IMR-90 (cell line): ENCODE measurements around the gene TAF4. TPM values are rescaled to one million over a fixed set of nuclear protein-coding genes. Genes with fewer than 3 reads are reported as not detected.

Experiments
- ATAC-seq: fragments of 200-7000 bp; cut with Tn5 transposase; 2 replicates; pipeline ENCODE4 v1.9.1; 2020; ENCODE audit warnings: low read depth, mild to moderate bottlenecking, moderate library complexity
- BruUV-seq: library from RNA; stranded (reverse); fragments of 400-500 nt; replicated peaks from 2 replicates; lab custom pipeline; 2021; lab: Mats Ljungman, UMichigan
- CTCF ChIA-PET: fragments of 300-600 bp; formaldehyde crosslinking; extraction: SDS; loops from one replicate; lab custom pipeline; 2021; ENCODE audit warnings: antibody characterized with exemption; lab: Yijun Ruan, JAX
- POLR2A ChIA-PET: fragments of 300-600 bp; sonication (Branson Sonifier 250); formaldehyde crosslinking; loops from one replicate; lab custom pipeline; 2022; ENCODE audit warnings: antibody characterized with exemption; ENCODE audit not compliant: unreplicated experiment; lab: Charles Lee
- DNase-seq: peaks from one replicate; pipeline ENCODE4 v3.0.0; 2013
- H2AFZ ChIP-seq: replicated peaks from 2 replicates; pipeline ENCODE3; 2013; ENCODE audit warnings: low read length, mild to moderate bottlenecking; ENCODE audit not compliant: poor library complexity
- H2AK5ac ChIP-seq: 2 replicates; pipeline ENCODE4 v1.6.1; 2013; ENCODE audit warnings: low read depth, low read length, inconsistent platforms
- H2AK9ac ChIP-seq: replicated peaks from 2 replicates; pipeline ENCODE3; 2013; ENCODE audit warnings: mild to moderate bottlenecking, low read depth, low read length, moderate library complexity; ENCODE audit not compliant: poor library complexity
- H2BK120ac ChIP-seq: 2 replicates; pipeline ENCODE4 v1.6.1; 2013; ENCODE audit warnings: low read depth, low read length, inconsistent platforms
- H2BK15ac ChIP-seq: 3 replicates; pipeline ENCODE4 v1.6.1; 2013; ENCODE audit warnings: low read depth, low read length, inconsistent platforms
- H2BK20ac ChIP-seq: 2 replicates; pipeline ENCODE4 v1.6.1; 2013; ENCODE audit warnings: low read depth, mild to moderate bottlenecking, inconsistent platforms, low read length, moderate library complexity
- H2BK5ac ChIP-seq: 2 replicates; pipeline ENCODE4 v1.6.1; 2013; ENCODE audit warnings: mild to moderate bottlenecking, low read depth, low read length, inconsistent platforms; ENCODE audit not compliant: poor library complexity, severe bottlenecking
- H3K14ac ChIP-seq: replicated peaks from 2 replicates; pipeline ENCODE4 v1.6.1; 2013; ENCODE audit warnings: low read depth, low read length, inconsistent platforms
- H3K18ac ChIP-seq: 2 replicates; pipeline ENCODE4 v1.6.1; 2013; ENCODE audit warnings: low read depth, low read length, control low read depth
- H3K23ac ChIP-seq: 2 replicates; pipeline ENCODE4 v1.6.1; 2013; ENCODE audit warnings: low read depth, low read length, inconsistent platforms
- H3K27ac ChIP-seq: 2 replicates; pipeline ENCODE4 v1.5.1; 2013; ENCODE audit warnings: mild to moderate bottlenecking, control low read depth, low read length; ENCODE audit not compliant: insufficient read depth
- H3K27me3 ChIP-seq: 2 replicates; pipeline ENCODE4 v1.6.1; 2013; ENCODE audit warnings: low read length; ENCODE audit not compliant: control insufficient read depth, insufficient read depth
- H3K36me3 ChIP-seq: 2 replicates; pipeline ENCODE4 v1.6.1; 2013; ENCODE audit warnings: low read length, mixed read lengths; ENCODE audit not compliant: control insufficient read depth, insufficient read depth
- H3K4ac ChIP-seq: 2 replicates; pipeline ENCODE4 v1.6.1; 2013; ENCODE audit warnings: low read depth, low read length, inconsistent platforms
- H3K4me1 ChIP-seq: 2 replicates; pipeline ENCODE4 v1.6.1; 2013; ENCODE audit warnings: low read length, mixed read lengths; ENCODE audit not compliant: control insufficient read depth, insufficient read depth
- H3K4me2 ChIP-seq: 2 replicates; pipeline ENCODE4 v1.6.1; 2013; ENCODE audit warnings: low read depth, mild to moderate bottlenecking, control low read depth, low read length, moderate library complexity
- H3K4me3 ChIP-seq: 2 replicates; pipeline ENCODE4 v1.5.1; 2013; ENCODE audit warnings: low read depth, mild to moderate bottlenecking, control low read depth, low read length, moderate library complexity; ENCODE audit not compliant: insufficient read depth
- H3K56ac ChIP-seq: 2 replicates; pipeline ENCODE4 v1.6.1; 2013; ENCODE audit warnings: low read length, inconsistent platforms; ENCODE audit not compliant: insufficient read depth; ENCODE audit errors: extremely low read depth
- H3K79me1 ChIP-seq, 2 experiments: 2 replicates each; pipeline ENCODE4 v1.6.1; 2013; ENCODE audit warnings: low read length in 2 of 2, inconsistent platforms in 1 of 2, low read depth in 1 of 2
- H3K9ac ChIP-seq: 2 replicates; pipeline ENCODE4 v1.6.1; 2013; ENCODE audit warnings: low read depth, low read length, control low read depth
- H3K9me1 ChIP-seq: 2 replicates; pipeline ENCODE4 v1.6.1; 2013; ENCODE audit warnings: low read length, inconsistent platforms; ENCODE audit not compliant: insufficient read depth
- H3K9me3 ChIP-seq: 2 replicates; pipeline ENCODE4 v1.6.1; 2013; ENCODE audit warnings: low read length; ENCODE audit not compliant: control insufficient read depth, insufficient read depth
- H4K20me1 ChIP-seq: 2 replicates; pipeline ENCODE4 v1.6.1; 2013; ENCODE audit warnings: low read length, inconsistent platforms; ENCODE audit not compliant: insufficient read depth
- H4K5ac ChIP-seq: 2 replicates; pipeline ENCODE4 v1.6.1; 2013; ENCODE audit warnings: mild to moderate bottlenecking, low read depth, low read length, control low read depth
- H4K8ac ChIP-seq, 2 experiments: 2 replicates each; pipeline ENCODE4 v1.6.1; 2013; ENCODE audit warnings: low read depth in 2 of 2, low read length in 2 of 2, control low read depth in 1 of 2, inconsistent platforms in 1 of 2
- H4K91ac ChIP-seq: 2 replicates; pipeline ENCODE4 v1.6.1; 2013; ENCODE audit warnings: low read depth, low read length, inconsistent platforms; ENCODE audit not compliant: insufficient read depth
- BHLHE40 ChIP-seq: fragments of 150-350 bp; IDR thresholded peaks from 2 replicates; pipeline ENCODE4 v1.6.1; 2016; ENCODE audit warnings: mild to moderate bottlenecking, low read depth, low read length
- CEBPB ChIP-seq: IDR thresholded peaks from 2 replicates; pipeline ENCODE4 v1.6.1; 2012; ENCODE audit warnings: low read depth, low read length, improper control_type of control experiment
- CHD1 ChIP-seq: IDR thresholded peaks from 2 replicates; pipeline ENCODE4 v1.6.1; 2012; ENCODE audit warnings: low read depth, low read length, improper control_type of control experiment
- CTCF ChIP-seq: conservative IDR thresholded peaks from 2 replicates; pipeline ENCODE4 v1.5.1; 2012; ENCODE audit warnings: mild to moderate bottlenecking, low read depth, low read length, improper control_type of control experiment
- ELK1 ChIP-seq: fragments of 150-350 bp; IDR thresholded peaks from 2 replicates; pipeline ENCODE4 v1.6.1; 2016; ENCODE audit warnings: low read depth, mild to moderate bottlenecking, low read length, moderate library complexity, borderline replicate concordance
- FOS ChIP-seq: fragments of 150-350 bp; IDR thresholded peaks from 2 replicates; pipeline ENCODE4 v1.6.1; 2016; ENCODE audit warnings: low read depth, low read length
- MXI1 ChIP-seq: IDR thresholded peaks from 2 replicates; pipeline ENCODE4 v1.6.1; 2012; ENCODE audit warnings: low read depth, mild to moderate bottlenecking, low read length, moderate library complexity, borderline replicate concordance
- NFE2L2 ChIP-seq: fragments of 150-350 bp; IDR thresholded peaks from 2 replicates; pipeline ENCODE4 v1.6.1; 2016; ENCODE audit warnings: low read depth, mild to moderate bottlenecking, low read length
- POLR2A ChIP-seq: IDR thresholded peaks from 2 replicates; pipeline ENCODE4 v1.6.1; 2012; ENCODE audit warnings: mild to moderate bottlenecking, low read depth, low read length
- USF2 ChIP-seq: fragments of 150-350 bp; IDR thresholded peaks from 2 replicates; pipeline ENCODE4 v1.6.1; 2017; ENCODE audit warnings: mild to moderate bottlenecking, antibody characterized with exemption, low read length, low read depth
- WGBS, 2 experiments: methylation state at CpG; one replicate each; pipeline versions ENCODE4 v1.1.5 to v1.1.7; 2013; ENCODE audit warnings: missing lambda C conversion rate in 2 of 2; ENCODE audit not compliant: insufficient read length in 1 of 2; ENCODE audit errors: extremely low coverage in 2 of 2; 5-methylcytosine and 5-hydroxymethylcytosine counted together
- dilution Hi-C: fragments of 300-500 bp; cut with HindIII; formaldehyde crosslinking; loops from one replicate; pipeline ENCODE4 v1.14.3; 2018; ENCODE audit warnings: low sequenced_read_pairs; ENCODE audit not compliant: unreplicated experiment
- in situ Hi-C: fragments of 300-500 bp; cut with MboI; formaldehyde crosslinking; loops from 3 replicates; pipeline ENCODE4 v1.14.3; 2019; ENCODE audit warnings: low sequenced_read_pairs, inconsistent platforms, mixed read lengths
- intact Hi-C: fragments of 100-400 bp; cut with micrococcal nuclease; formaldehyde crosslinking; loops from 2 replicates; pipeline ENCODE4 v1.10.0; 2022
- polyA plus RNA-seq, 3 experiments: library from polyadenylated mRNA; depleted of rRNA; stranded (reverse); fragments of >200 nt; gene quantifications; 2 replicates each; pipeline ENCODE4 v1.2.3, GENCODE V29; 2012; ENCODE audit warnings: low replicate concordance in 1 of 3
- total RNA-seq: library from RNA; depleted of rRNA; stranded (reverse); fragments of >200 nt; gene quantifications from 2 replicates; pipeline ENCODE4 v1.2.3, GENCODE V29; 2012

The TAF4 gene
- total and polyA plus RNA-seq, 2 of the 4 experiments (the other 2 are of a cell fraction) = 1.4 to 5.1 TPM

- Histone ChIP-seq H4K91ac (no peak overlapping the region), H3K9me1 (0 out of 2 replicates have a peak, but pooled peaks cover 4% of the 10 kb centered on the region), H3K9ac (no peak overlapping the region), H3K79me1 (no peaks in the 10 kb centered on the region), H4K5ac (no peak overlapping the region), H2AFZ (no peak overlapping the region), H3K9me3 (no peaks in the 10 kb centered on the region), H4K20me1 (no peaks in the 10 kb centered on the region), H2BK120ac (no peak overlapping the region), H3K4ac (no peak overlapping the region), H2BK15ac (no peak overlapping the region), H3K27me3 (no peaks in the 10 kb centered on the region), H2BK5ac (no peak overlapping the region), H3K56ac (no peak overlapping the region), H3K4me1 (no peaks in the 10 kb centered on the region), H3K4me3 (no peak overlapping the region), H3K14ac (no peak overlapping the region), H3K27ac (no peak overlapping the region), H2BK20ac (no peak overlapping the region), H2AK9ac (no peak overlapping the region), H2AK5ac (no peak overlapping the region), H3K23ac (no peak overlapping the region), H3K36me3 (peaks cover 61% of the 10 kb centered on the region), H3K4me2 (no peak overlapping the region), H3K18ac (no peak overlapping the region), H4K8ac (no peak overlapping the region)
- dilution Hi-C loops (no loop called here), in situ Hi-C loops (no loop called here), intact Hi-C loops (no loop called here)
- no peak for TF ChIP-seq USF2
- no peak for TF ChIP-seq NFE2L2
- no peak for TF ChIP-seq BHLHE40
- no peak for TF ChIP-seq MXI1
- no peak for TF ChIP-seq CEBPB
- TF ChIP-seq FOS = no peak
- TF ChIP-seq POLR2A = no peak
- TF ChIP-seq CHD1 = no peak
- no peak for TF ChIP-seq CTCF
- TF ChIP-seq ELK1 = no peak
- CTCF ChIA-PET = no interaction called here
- 78% methylated on average over 5 of the region's 19 CpGs; no CpG with 5 or more reads in 1 of the 2 experiments for WGBS, 2 experiments
- ATAC-seq = no peak
- no peak for DNase-seq
- POLR2A ChIA-PET = no interaction called here
- no TSS peak for BruUV-seq
These were observed 67.1 kb downstream of the TAF4 start for GRCh38 chr20:61998343-61999121.
